OCI-LY7 (cell line): Measurements from ENCODE around the gene CNTN4. TPM values are rescaled to one million over a fixed set of nuclear protein-coding genes. Genes with fewer than 3 reads are reported as not detected.
"Not testable (repeated sequence)": the region's sequence is repeated elsewhere in the genome, so short reads cannot be mapped to it uniquely, and the experiment has no call there.

Source experiments
- BruUV-seq: library from RNA; stranded (reverse); fragments of 400-500 nt; replicated peaks from 2 replicates; lab custom pipeline; 2021; lab: Mats Ljungman, UMichigan
- CTCF ChIA-PET: fragments of 300-600 bp; sonication (Branson Sonifier 250); formaldehyde crosslinking; loops from one replicate; lab custom pipeline; 2022; ENCODE audit warnings: antibody characterized with exemption; ENCODE audit not compliant: unreplicated experiment; lab: Charles Lee
- POLR2A ChIA-PET: fragments of 300-600 bp; sonication (Branson Sonifier 250); formaldehyde crosslinking; loops from one replicate; lab custom pipeline; 2022; ENCODE audit warnings: antibody characterized with exemption; lab: Charles Lee
- DNase-seq: peaks from one replicate; pipeline ENCODE4 v3.0.0-alpha.2; 2015; ENCODE audit warnings: low spot score
- H2AFZ ChIP-seq: fragments of 200-600 bp; sonication (generic), shearing (Covaris generic); 2 replicates; pipeline ENCODE4 v1.6.1; 2014; ENCODE audit warnings: mild to moderate bottlenecking, antibody characterized with exemption, low read length, moderate library complexity
- H3K27ac ChIP-seq: fragments of 200-600 bp; sonication (generic); 2 replicates; pipeline ENCODE4 v1.5.1; 2014; ENCODE audit warnings: mixed run types, low read depth, mild to moderate bottlenecking, moderate library complexity, low read length, inconsistent platforms; ENCODE audit not compliant: poor library complexity, severe bottlenecking
- H3K36me3 ChIP-seq: fragments of 200-600 bp; sonication (generic); 2 replicates; pipeline ENCODE4 v1.6.1; 2014; ENCODE audit warnings: mild to moderate bottlenecking, antibody characterized with exemption, low read length, moderate library complexity, mixed read lengths; ENCODE audit not compliant: insufficient read depth
- H3K4me1 ChIP-seq: fragments of 200-600 bp; sonication (generic); 2 replicates; pipeline ENCODE4 v1.5.1; 2014; ENCODE audit warnings: mild to moderate bottlenecking, low read length; ENCODE audit not compliant: insufficient read depth, poor library complexity, severe bottlenecking
- H3K4me2 ChIP-seq: fragments of 200-600 bp; sonication (generic); 2 replicates; pipeline ENCODE4 v1.6.1; 2014; ENCODE audit warnings: mild to moderate bottlenecking, low read length
- H3K4me3 ChIP-seq: fragments of 200-600 bp; sonication (generic); 2 replicates; pipeline ENCODE4 v1.5.1; 2014; ENCODE audit warnings: mild to moderate bottlenecking, low read depth, low read length; ENCODE audit not compliant: poor library complexity, severe bottlenecking
- H3K79me2 ChIP-seq: fragments of 200-600 bp; sonication (generic); 2 replicates; pipeline ENCODE4 v1.6.1; 2016; ENCODE audit warnings: low read depth, mild to moderate bottlenecking, low read length, moderate library complexity, mixed read lengths; ENCODE audit not compliant: insufficient read depth
- H3K9me2 ChIP-seq: fragments of 200-600 bp; sonication (generic); 2 replicates; pipeline ENCODE4 v1.6.1; 2016; ENCODE audit warnings: mild to moderate bottlenecking, low read length, mixed read lengths; ENCODE audit not compliant: insufficient read depth
- H3K9me3 ChIP-seq: fragments of 200-600 bp; sonication (generic); 2 replicates; pipeline ENCODE4 v1.6.1; 2014; ENCODE audit warnings: mild to moderate bottlenecking, mixed run types, low read length, mixed read lengths
- H4K20me1 ChIP-seq: fragments of 200-600 bp; sonication (generic); 2 replicates; pipeline ENCODE4 v1.6.1; 2014; ENCODE audit warnings: mild to moderate bottlenecking, antibody characterized with exemption, low read length, moderate library complexity, mixed read lengths; ENCODE audit not compliant: insufficient read depth
- EZH2phosphoT487 ChIP-seq: fragments of 200-600 bp; sonication (generic); IDR thresholded peaks from 2 replicates; pipeline ENCODE4 v1.6.1; 2018; ENCODE audit warnings: low read depth, borderline replicate concordance, mild to moderate bottlenecking, mixed run types, antibody characterized with exemption, low read length, moderate library complexity, mixed read lengths
- intact Hi-C: fragments of 100-400 bp; cut with micrococcal nuclease; formaldehyde crosslinking; loops from one replicate; pipeline ENCODE4 v1.10.0; 2022; ENCODE audit not compliant: unreplicated experiment
- total RNA-seq, 2 experiments: library from RNA; depleted of rRNA in 1 of 2; stranded (reverse); fragments of >200 nt in 1 of 2; shearing (Covaris generic) in 1 of 2; gene quantifications; 2 replicates each; pipeline ENCODE4 v1.2.3, GENCODE V29; 2014 to 2022
- TF ChIP-seq, protein P1 (sequence below): fragments of 200-600 bp; sonication (generic); conservative IDR thresholded peaks from 2 replicates; pipeline ENCODE4 v1.5.1; 2014; ENCODE audit warnings: mild to moderate bottlenecking, antibody characterized with exemption, low read length, moderate library complexity, mixed read lengths

Gene CNTN4
- total RNA-seq, 2 experiments from 2014 or later = not detected

GRCh38 chr3:2078821-2079220, 19.8 kb upstream of the CNTN4 start:
- H3K36me3 ChIP-seq = no peaks in the 10 kb centered on the region
- H3K9me3 ChIP-seq = no peaks in the 10 kb centered on the region
- H3K4me3 ChIP-seq = no peak overlapping the region
- no peaks in the 10 kb centered on the region for H3K9me2 ChIP-seq
- no peak overlapping the region for H2AFZ ChIP-seq
- no TSS peak for BruUV-seq
- no peak for DNase-seq
- TF ChIP-seq, protein P1, sequence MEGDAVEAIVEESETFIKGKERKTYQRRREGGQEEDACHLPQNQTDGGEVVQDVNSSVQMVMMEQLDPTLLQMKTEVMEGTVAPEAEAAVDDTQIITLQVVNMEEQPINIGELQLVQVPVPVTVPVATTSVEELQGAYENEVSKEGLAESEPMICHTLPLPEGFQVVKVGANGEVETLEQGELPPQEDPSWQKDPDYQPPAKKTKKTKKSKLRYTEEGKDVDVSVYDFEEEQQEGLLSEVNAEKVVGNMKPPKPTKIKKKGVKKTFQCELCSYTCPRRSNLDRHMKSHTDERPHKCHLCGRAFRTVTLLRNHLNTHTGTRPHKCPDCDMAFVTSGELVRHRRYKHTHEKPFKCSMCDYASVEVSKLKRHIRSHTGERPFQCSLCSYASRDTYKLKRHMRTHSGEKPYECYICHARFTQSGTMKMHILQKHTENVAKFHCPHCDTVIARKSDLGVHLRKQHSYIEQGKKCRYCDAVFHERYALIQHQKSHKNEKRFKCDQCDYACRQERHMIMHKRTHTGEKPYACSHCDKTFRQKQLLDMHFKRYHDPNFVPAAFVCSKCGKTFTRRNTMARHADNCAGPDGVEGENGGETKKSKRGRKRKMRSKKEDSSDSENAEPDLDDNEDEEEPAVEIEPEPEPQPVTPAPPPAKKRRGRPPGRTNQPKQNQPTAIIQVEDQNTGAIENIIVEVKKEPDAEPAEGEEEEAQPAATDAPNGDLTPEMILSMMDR = no peak
- H4K20me1 ChIP-seq = no peaks in the 10 kb centered on the region
- no peak overlapping the region for H3K27ac ChIP-seq
- no peak overlapping the region for H3K4me2 ChIP-seq
- ChIA-PET POLR2A (no interaction called here), CTCF (no interaction called here)
- intact Hi-C loops = no loop called here
- no peaks in the 10 kb centered on the region for H3K4me1 ChIP-seq
- H3K79me2 ChIP-seq = no peaks in the 10 kb centered on the region

- no peak for TF ChIP-seq EZH2phosphoT487
- TF ChIP-seq, protein P1 = no peak
- no peak overlapping the region for H3K4me2 ChIP-seq
- H4K20me1 ChIP-seq = no peaks in the 10 kb centered on the region
- H3K79me2 ChIP-seq = no peaks in the 10 kb centered on the region
- no peaks in the 10 kb centered on the region for H3K36me3 ChIP-seq
- intact Hi-C loops = no loop called here
- no peaks in the 10 kb centered on the region for H3K9me2 ChIP-seq
- POLR2A ChIA-PET = no interaction called here
- CTCF ChIA-PET = no interaction called here
- H3K9me3 ChIP-seq = no peaks in the 10 kb centered on the region
- no peak overlapping the region for H3K4me3 ChIP-seq
- no peaks in the 10 kb centered on the region for H3K4me1 ChIP-seq
- no TSS peak for BruUV-seq
- DNase-seq = no peak
- no peak overlapping the region for H3K27ac ChIP-seq
- no peak overlapping the region for H2AFZ ChIP-seq
These were observed 15.7 kb upstream of the CNTN4 start for GRCh38 chr3:2082871-2083480.

- H3K9me3 ChIP-seq, intact Hi-C loops, H3K9me2 ChIP-seq, CTCF ChIA-PET, H3K79me2 ChIP-seq, H3K4me3 ChIP-seq, H3K27ac ChIP-seq, DNase-seq, POLR2A ChIA-PET, H4K20me1 ChIP-seq, H3K36me3 ChIP-seq, H2AFZ ChIP-seq, H3K4me1 ChIP-seq, BruUV-seq, H3K4me2 ChIP-seq: not testable (repeated sequence)
These were observed 15.1 kb upstream of the CNTN4 start for GRCh38 chr3:2083558-2083957.
